Sigmoid colon (tissue), 7 donors: ENCODE data around the gene TAS2R60. TPM values are rescaled to one million over a fixed set of nuclear protein-coding genes. Genes with fewer than 3 reads are reported as not detected.

Experiments used
- DNase-seq: peaks from one replicate; pipeline ENCODE4 v3.0.0-alpha.2; 2019
- H3K27ac ChIP-seq, 4 donors: fragments of 200-600 bp; sonication (generic); one replicate each; pipeline ENCODE4 v1.5.1; 2016 to 2019; ENCODE audit warnings: mild to moderate bottlenecking in 1 of 4
- H3K27me3 ChIP-seq, 3 donors: fragments of 200-600 bp; sonication (generic); one replicate each; pipeline ENCODE4 v1.5.1; 2019; ENCODE audit warnings: mild to moderate bottlenecking in 1 of 3
- H3K36me3 ChIP-seq, 4 donors: fragments of 200-600 bp; sonication (generic); one replicate each; pipeline ENCODE4 v1.5.1; 2016 to 2019
- H3K4me1 ChIP-seq, 4 donors: fragments of 200-600 bp; sonication (generic); one replicate each; pipeline ENCODE4 v1.5.1; 2017 to 2019
- H3K4me3 ChIP-seq, 4 donors: fragments of 200-600 bp; sonication (generic); one replicate each; pipeline ENCODE4 v1.5.1; 2017 to 2019; ENCODE audit warnings: mild to moderate bottlenecking in 2 of 4, moderate library complexity in 1 of 4
- H3K9me3 ChIP-seq, 4 donors: fragments of 200-600 bp in 3 of 4; sonication (generic) in 3 of 4; one replicate each; pipeline versions ENCODE4 v1.5.1 to v1.6.1; 2013 to 2019
- CTCF ChIP-seq, 4 experiments: fragments of 450-650 bp in 3 of 4; fragments of 200-600 bp in 1 of 4; IDR thresholded peaks; one replicate each; pipeline ENCODE4 v1.5.1; 2016 to 2019; ENCODE audit warnings: antibody characterized with exemption in 4 of 4, mild to moderate bottlenecking in 3 of 4, moderate library complexity in 2 of 4
- EP300 ChIP-seq, 4 donors: sonication (generic); formaldehyde crosslinking; IDR thresholded peaks; one replicate each; pipeline ENCODE4 v1.6.1; 2017; ENCODE audit warnings: antibody characterized with exemption in 4 of 4
- POLR2A ChIP-seq, 2 donors: fragments of 450-650 bp; IDR thresholded peaks; one replicate each; pipeline ENCODE4 v1.6.1; 2016; ENCODE audit warnings: antibody characterized with exemption in 2 of 2, mild to moderate bottlenecking in 2 of 2, moderate library complexity in 2 of 2
- POLR2AphosphoS5 ChIP-seq, 4 donors: sonication (generic); formaldehyde crosslinking; IDR thresholded peaks; one replicate each; pipeline ENCODE4 v1.6.1; 2017; ENCODE audit warnings: antibody characterized with exemption in 4 of 4
- WGBS, 2 donors: extraction: QIAGEN DNeasy Blood & Tissue Kit; methylation state at CpG; one replicate each; pipeline ENCODE4 v1.1.7; 2013; 5-methylcytosine and 5-hydroxymethylcytosine counted together
- intact Hi-C: fragments of 100-400 bp; cut with DNase I; formaldehyde crosslinking; loops from one replicate; pipeline ENCODE4 v1.15.1; 2023
- polyA plus RNA-seq, 3 donors: library from polyadenylated mRNA; stranded (reverse); fragments of 200-250 nt; gene quantifications; one replicate each; pipeline ENCODE4 v1.2.3, GENCODE V29; 2013
- total RNA-seq, 4 donors: library from RNA; depleted of rRNA; stranded (reverse); fragments of >200 nt; gene quantifications; one replicate each; pipeline ENCODE4 v1.1.0, GENCODE V29; 2016
- donor health status: healthy with polysubstance abuse.
- donor health status: Bipolar disorder and iron deficiency.
- donor health status: healthy.

Gene TAS2R60
- total and polyA plus RNA-seq, 7 donors: not detected

DNA sequence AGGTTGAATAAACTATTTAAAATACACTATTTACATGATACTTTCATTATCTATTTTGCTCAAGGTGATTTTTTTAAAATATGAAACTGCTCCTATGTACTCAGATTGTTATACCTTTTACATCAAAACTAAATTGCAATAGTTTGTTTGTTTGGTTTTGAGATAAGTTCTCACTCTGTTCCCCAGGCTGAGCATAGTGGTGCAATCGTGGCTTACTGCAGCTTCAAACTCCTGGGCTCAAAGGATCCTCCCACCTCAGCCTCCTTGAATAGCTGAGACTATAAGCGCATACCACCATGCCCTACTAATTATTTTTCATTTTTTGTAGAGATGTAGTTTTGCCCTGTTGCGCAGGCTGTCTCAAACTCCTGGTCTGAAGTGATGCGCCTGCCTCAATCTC lies 12.7 kb downstream of the TAS2R60 start:
- Histone ChIP-seq H3K4me1 (no peaks in the 10 kb centered on the region), H3K27me3 (no peaks in the 10 kb centered on the region), H3K9me3 (no peaks in the 10 kb centered on the region), H3K36me3 (no peaks in the 10 kb centered on the region), H3K27ac (no peak overlapping the region), H3K4me3 (no peak overlapping the region)
- WGBS, 2 donors: 69 to 87% methylated on average over 4 of the region's 4 CpGs
- intact Hi-C loops: no loop called here
- DNase-seq: no peak
- TF ChIP-seq CTCF (IDR thresholded peaks at IDR 0.05): no peak
- no peak for TF ChIP-seq EP300 (IDR thresholded peaks at IDR 0.05)
- no peak for TF ChIP-seq POLR2A (IDR thresholded peaks at IDR 0.05)
- no peak for TF ChIP-seq POLR2AphosphoS5 (IDR thresholded peaks at IDR 0.05)

- intact Hi-C loops: no loop called here
- DNase-seq: no peak
- H3K27me3 ChIP-seq: no peaks in the 10 kb centered on the region
- no peak overlapping the region for H3K27ac ChIP-seq
- H3K36me3 ChIP-seq: no peaks in the 10 kb centered on the region
- H3K4me3 ChIP-seq: no peak overlapping the region
- WGBS, 2 donors: 76 to 77% methylated on average over 4 of the region's 4 CpGs
- H3K9me3 ChIP-seq: no peaks in the 10 kb centered on the region
- H3K4me1 ChIP-seq: no peaks in the 10 kb centered on the region
- no peak for TF ChIP-seq POLR2A (IDR thresholded peaks at IDR 0.05)
- no peak for TF ChIP-seq POLR2AphosphoS5 (IDR thresholded peaks at IDR 0.05)
- TF ChIP-seq EP300 (IDR thresholded peaks at IDR 0.05): no peak
- TF ChIP-seq CTCF (IDR thresholded peaks at IDR 0.05): no peak
Measured at GRCh38 chr7:143456992-143457793, 13.9 kb downstream of the TAS2R60 start.

GRCh38 chr7:143458263-143458662 lies 15.0 kb downstream of the TAS2R60 start:
- intact Hi-C loops: no loop called here
- WGBS, 2 donors: 83 to 86% methylated on average over 3 of the region's 3 CpGs

GRCh38 chr7:143458681-143459080 lies 15.4 kb downstream of the TAS2R60 start:
- intact Hi-C loops: no loop called here
- DNase-seq: no peak
- no peak overlapping the region for H3K27ac ChIP-seq
- no peaks in the 10 kb centered on the region for H3K9me3 ChIP-seq
- WGBS, 2 donors: 77 to 83% methylated on average over 3 of the region's 3 CpGs
- no peak overlapping the region for H3K4me3 ChIP-seq
- TF ChIP-seq POLR2A (IDR thresholded peaks at IDR 0.05) (no peak), EP300 (IDR thresholded peaks at IDR 0.05) (no peak), POLR2AphosphoS5 (IDR thresholded peaks at IDR 0.05) (no peak), CTCF (IDR thresholded peaks at IDR 0.05) (no peak)
- H3K27me3 ChIP-seq: no peaks in the 10 kb centered on the region
- H3K4me1 ChIP-seq: no peaks in the 10 kb centered on the region
- no peaks in the 10 kb centered on the region for H3K36me3 ChIP-seq

More at GRCh38 chr7:143458263-143458662, 15.0 kb downstream of the TAS2R60 start:
- TF ChIP-seq POLR2AphosphoS5 (IDR thresholded peaks at IDR 0.05) (no peak), EP300 (IDR thresholded peaks at IDR 0.05) (no peak), CTCF (IDR thresholded peaks at IDR 0.05) (no peak)
- Histone ChIP-seq H3K27me3 (no peaks in the 10 kb centered on the region), H3K27ac (no peak overlapping the region), H3K36me3 (no peaks in the 10 kb centered on the region), H3K4me1 (no peaks in the 10 kb centered on the region), H3K4me3 (no peak overlapping the region), H3K9me3 (no peaks in the 10 kb centered on the region)
- no peak for DNase-seq

- Histone ChIP-seq H3K9me3 (no peaks in the 10 kb centered on the region), H3K4me3 (no peak overlapping the region), H3K4me1 (no peaks in the 10 kb centered on the region), H3K27me3 (no peaks in the 10 kb centered on the region), H3K36me3 (no peaks in the 10 kb centered on the region), H3K27ac (no peak overlapping the region)
- 71 to 95% methylated on average over 1 of the region's 1 CpG for WGBS, 2 donors
- TF ChIP-seq CTCF (IDR thresholded peaks at IDR 0.05) (no peak), EP300 (IDR thresholded peaks at IDR 0.05) (no peak), POLR2A (IDR thresholded peaks at IDR 0.05) (no peak), POLR2AphosphoS5 (IDR thresholded peaks at IDR 0.05) (no peak)
- no peak for DNase-seq
- intact Hi-C loops: no loop called here
Measured at GRCh38 chr7:143459359-143459758, 16.1 kb downstream of the TAS2R60 start.
